Immature natural killer cell (primary cell): Measurements from ENCODE around the gene ACTN1. TPM values are rescaled to one million over a fixed set of nuclear protein-coding genes. Genes with fewer than 3 reads are reported as not detected.
A peak's percentile ranks its signal among the peaks of the same experiment; 100 is the strongest.

Experiments used
- DNase-seq, 3 donors: peaks; one replicate each; pipeline ENCODE4 v3.0.0; 2022; ENCODE audit warnings: mixed read lengths in 1 of 3
- H3K27ac Mint-ChIP-seq, 6 donors: one replicate each; pipeline ENCODE4 v1.8.0; 2020; ENCODE audit warnings: mixed read lengths in 6 of 6, mild to moderate bottlenecking in 5 of 6, inconsistent platforms in 4 of 6, moderate library complexity in 3 of 6
- H3K27me3 Mint-ChIP-seq, 3 donors: one replicate each; pipeline ENCODE4 v1.8.0; 2020 to 2021; ENCODE audit warnings: low read depth in 3 of 3, mild to moderate bottlenecking in 3 of 3, mixed read lengths in 3 of 3, moderate library complexity in 3 of 3, inconsistent platforms in 1 of 3
- H3K36me3 Mint-ChIP-seq, 3 donors: one replicate each; pipeline ENCODE4 v1.8.0; 2020; ENCODE audit warnings: mixed read lengths in 3 of 3, inconsistent platforms in 2 of 3, mild to moderate bottlenecking in 2 of 3
- H3K4me1 Mint-ChIP-seq, 2 donors: one replicate each; pipeline ENCODE4 v1.8.0; 2020; ENCODE audit warnings: inconsistent platforms in 2 of 2, mild to moderate bottlenecking in 2 of 2, mixed read lengths in 2 of 2, moderate library complexity in 1 of 2
- H3K4me3 Mint-ChIP-seq, 5 donors: one replicate each; pipeline ENCODE4 v1.8.0; 2020; ENCODE audit warnings: mild to moderate bottlenecking in 5 of 5, mixed read lengths in 5 of 5, inconsistent platforms in 3 of 5, moderate library complexity in 3 of 5
- H3K9me3 Mint-ChIP-seq, 6 donors: one replicate each; pipeline ENCODE4 v1.8.0; 2020; ENCODE audit warnings: mild to moderate bottlenecking in 6 of 6, mixed read lengths in 6 of 6, inconsistent platforms in 4 of 6, moderate library complexity in 3 of 6
- polyA plus RNA-seq, 3 donors: library from polyadenylated mRNA; unstranded; fragments of 300-500 nt; fragmentation: Illumina TruSeq; gene quantifications; one replicate each; pipeline ENCODE4 v1.2.3, GENCODE V29; 2021

Gene ACTN1
- polyA plus RNA-seq, 3 donors from 2014 or later = 5.2 to 9.7 (median 9.3) TPM

DNA sequence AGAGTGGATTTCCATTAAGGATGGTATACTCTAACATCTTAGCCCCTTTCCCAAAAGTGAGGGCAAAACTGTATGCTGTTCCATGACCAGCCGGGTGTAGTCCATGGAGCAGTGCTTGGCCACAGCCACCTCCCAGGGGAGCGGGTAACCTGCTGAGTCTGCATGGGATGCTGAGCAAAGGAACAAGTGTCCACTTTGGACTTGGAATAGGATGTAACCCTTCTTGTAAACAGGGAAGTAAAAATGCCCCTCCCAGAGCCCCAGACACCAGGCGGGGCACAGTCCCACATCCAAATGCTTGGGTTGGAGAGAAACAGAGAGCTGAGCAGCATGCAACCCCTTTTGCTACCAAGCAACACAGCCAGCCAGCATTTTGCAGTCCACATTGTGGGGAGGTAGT lies 65.6 kb downstream of the ACTN1 start:
- peaks cover 0 to 16% of the 10 kb centered on the region in 2 donors for H3K4me1 Mint-ChIP-seq
- no peaks in the 10 kb centered on the region for H3K9me3 Mint-ChIP-seq
- H3K36me3 Mint-ChIP-seq = peaks cover 0 to 3% (median 0%) of the 10 kb centered on the region in 3 donors
- no peak overlapping the region for H3K27ac Mint-ChIP-seq
- no peak for DNase-seq
- H3K4me3 Mint-ChIP-seq = no peak overlapping the region
- peaks cover 0 to 3% (median 2%) of the 10 kb centered on the region in 3 donors for H3K27me3 Mint-ChIP-seq

GRCh38 chr14:68911594-68912227 lies 67.4 kb downstream of the ACTN1 start:
- Mint-ChIP-seq H3K9me3 (no peaks in the 10 kb centered on the region), H3K27ac (no peak overlapping the region), H3K4me3 (no peak overlapping the region), H3K36me3 (peaks cover 0 to 3% (median 0%) of the 10 kb centered on the region in 3 donors), H3K27me3 (peaks cover 0 to 3% (median 2%) of the 10 kb centered on the region in 3 donors), H3K4me1 (peaks cover 0 to 16% of the 10 kb centered on the region in 2 donors)
- DNase-seq = peak; percentile 60 to 69 (median 64)

GRCh38 chr14:68910540-68910939 lies 68.6 kb downstream of the ACTN1 start:
- H3K27me3 Mint-ChIP-seq = peaks cover 0 to 3% (median 2%) of the 10 kb centered on the region in 3 donors
- H3K27ac Mint-ChIP-seq = no peak overlapping the region
- H3K4me3 Mint-ChIP-seq = no peak overlapping the region
- peaks cover 0 to 16% of the 10 kb centered on the region in 2 donors for H3K4me1 Mint-ChIP-seq
- H3K9me3 Mint-ChIP-seq = no peaks in the 10 kb centered on the region
- peaks cover 0 to 3% (median 0%) of the 10 kb centered on the region in 3 donors for H3K36me3 Mint-ChIP-seq
- no peak for DNase-seq

DNA sequence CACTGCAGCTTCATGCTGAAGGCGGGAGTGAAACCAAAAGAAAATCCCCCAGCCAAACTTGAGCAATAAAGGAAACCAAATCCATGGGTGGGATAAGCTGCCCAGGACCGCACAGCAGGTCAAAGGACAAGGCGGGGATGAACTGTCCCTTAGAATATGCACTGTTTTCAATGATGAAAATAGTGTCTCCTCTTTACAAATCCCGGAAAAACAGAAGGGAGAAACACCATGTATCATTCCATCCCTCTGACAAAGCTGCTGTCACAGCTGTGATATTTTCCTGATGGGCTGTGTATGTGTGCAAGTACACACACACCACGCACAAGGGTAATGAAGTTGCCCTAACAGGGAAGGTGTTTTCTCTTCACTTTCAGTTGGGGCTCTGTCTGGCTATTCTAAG lies 70.3 kb downstream of the ACTN1 start:
- Mint-ChIP-seq H3K27me3 (peaks cover 0 to 3% (median 2%) of the 10 kb centered on the region in 3 donors), H3K27ac (no peak overlapping the region), H3K4me1 (peaks cover 0 to 16% of the 10 kb centered on the region in 2 donors), H3K4me3 (no peak overlapping the region), H3K36me3 (peaks cover 0 to 7% (median 0%) of the 10 kb centered on the region in 3 donors), H3K9me3 (no peaks in the 10 kb centered on the region)
- DNase-seq = no peak

DNA sequence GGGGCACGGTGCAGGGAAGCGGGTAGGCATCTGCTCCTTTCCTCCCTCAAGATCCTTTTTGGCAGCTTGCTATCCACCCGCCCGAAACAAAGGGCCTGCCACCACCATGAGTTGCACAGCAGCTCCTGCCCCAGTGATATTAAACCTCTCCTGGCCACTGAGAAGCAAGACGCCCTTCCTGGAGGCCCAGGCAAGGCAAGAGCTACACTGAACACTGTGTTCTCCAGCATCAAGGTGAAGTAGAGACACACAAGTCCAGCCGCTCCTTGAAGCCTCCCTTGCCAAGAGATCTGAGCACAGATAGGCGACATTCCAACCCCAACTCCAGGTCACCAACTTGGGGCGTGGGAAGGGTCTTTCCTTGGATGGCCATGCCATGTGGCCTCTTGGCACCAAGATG lies 70.9 kb downstream of the ACTN1 start:
- no peak for DNase-seq
- Mint-ChIP-seq H3K4me3 (no peak overlapping the region), H3K27ac (no peak overlapping the region)

GRCh38 chr14:68906439-68906838 lies 72.7 kb downstream of the ACTN1 start:
- Mint-ChIP-seq H3K27me3 (peaks cover 0 to 4% (median 2%) of the 10 kb centered on the region in 3 donors), H3K4me1 (peaks cover 0 to 10% of the 10 kb centered on the region in 2 donors), H3K4me3 (no peak overlapping the region), H3K36me3 (peaks cover 0 to 5% (median 0%) of the 10 kb centered on the region in 3 donors), H3K27ac (no peak overlapping the region), H3K9me3 (no peaks in the 10 kb centered on the region)
- DNase-seq = no peak

More for the DNA sequence above, 70.9 kb downstream of the ACTN1 start:
- Mint-ChIP-seq H3K9me3 (no peaks in the 10 kb centered on the region), H3K27me3 (peaks cover 0 to 3% (median 2%) of the 10 kb centered on the region in 3 donors), H3K4me1 (peaks cover 0 to 16% of the 10 kb centered on the region in 2 donors), H3K36me3 (peaks cover 0 to 7% (median 0%) of the 10 kb centered on the region in 3 donors)

DNA sequence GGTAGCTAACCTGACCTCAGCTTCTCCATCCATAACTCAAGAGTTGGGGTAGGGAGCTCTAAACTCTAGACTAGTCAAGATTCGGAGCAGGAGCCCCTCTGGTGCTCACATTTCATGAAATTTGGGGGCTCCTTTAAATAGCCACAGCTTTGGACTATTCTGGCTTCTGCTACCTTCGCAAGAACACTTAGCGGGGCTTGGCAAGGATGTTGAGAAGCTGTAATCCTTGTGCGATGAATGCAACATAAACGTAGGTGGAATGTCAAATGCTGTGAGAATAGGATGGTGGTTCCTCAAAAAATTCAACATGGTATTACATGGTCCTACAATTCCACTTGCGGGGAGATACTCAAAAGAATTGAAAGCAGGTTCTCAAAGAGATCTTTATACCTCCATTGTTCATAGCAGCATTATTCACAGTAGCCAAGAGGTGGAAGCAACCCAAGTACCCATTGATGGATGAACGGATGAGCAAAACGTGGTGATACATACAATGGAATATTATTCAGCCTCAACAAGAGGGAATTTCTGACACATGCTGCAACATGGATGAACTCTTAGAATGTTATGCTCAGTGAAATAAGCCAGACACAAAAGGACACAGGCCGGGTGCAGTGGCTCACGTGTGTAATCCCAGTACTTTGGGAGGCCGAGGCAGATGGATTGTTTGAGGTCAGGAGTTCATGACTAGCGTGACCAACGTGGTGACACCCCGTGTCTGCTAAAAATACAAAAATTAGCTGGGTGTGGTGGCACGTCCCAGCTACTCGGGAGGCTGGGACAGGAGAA lies 73.8 kb downstream of the ACTN1 start:
- no peak overlapping the region for H3K4me3 Mint-ChIP-seq
- peaks cover under 1 to 3% of the 10 kb centered on the region in 2 donors for H3K4me1 Mint-ChIP-seq
- DNase-seq = no peak
- peaks cover 0 to 4% (median 2%) of the 10 kb centered on the region in 3 donors for H3K27me3 Mint-ChIP-seq
- peaks cover 0 to 4% (median 2%) of the 10 kb centered on the region in 3 donors for H3K36me3 Mint-ChIP-seq
- no peak overlapping the region for H3K27ac Mint-ChIP-seq
- H3K9me3 Mint-ChIP-seq = no peaks in the 10 kb centered on the region

DNA sequence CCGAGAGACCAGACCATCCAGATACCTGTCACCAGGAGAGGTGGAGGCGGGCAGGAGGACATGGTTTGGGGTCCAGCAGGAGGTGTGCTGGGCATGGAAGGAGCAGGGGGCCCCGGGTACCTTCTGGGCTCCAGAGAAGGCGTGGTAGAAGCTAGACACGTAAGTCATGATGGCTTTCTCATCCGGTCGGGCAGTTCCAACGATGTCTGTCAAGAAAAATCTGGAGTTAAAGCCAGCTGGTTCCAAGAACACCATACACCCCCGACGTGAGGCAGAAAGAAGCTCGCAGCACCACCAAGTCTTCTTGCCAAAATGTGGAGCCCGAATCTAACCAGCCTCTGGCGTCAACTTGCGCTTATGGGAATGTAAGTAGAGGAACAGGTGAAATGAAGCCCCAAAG lies 76.7 kb downstream of the ACTN1 start:
- no peak for DNase-seq
- Mint-ChIP-seq H3K27me3 (peaks cover 8 to 18% (median 15%) of the 10 kb centered on the region in 3 donors), H3K4me3 (no peak overlapping the region), H3K4me1 (peaks cover 30 to 33% of the 10 kb centered on the region in 2 donors), H3K36me3 (peaks cover 0 to 7% (median 4%) of the 10 kb centered on the region in 3 donors), H3K9me3 (peaks cover 0 to 6% (median 4%) of the 10 kb centered on the region in 6 donors), H3K27ac (no peak overlapping the region)

DNA sequence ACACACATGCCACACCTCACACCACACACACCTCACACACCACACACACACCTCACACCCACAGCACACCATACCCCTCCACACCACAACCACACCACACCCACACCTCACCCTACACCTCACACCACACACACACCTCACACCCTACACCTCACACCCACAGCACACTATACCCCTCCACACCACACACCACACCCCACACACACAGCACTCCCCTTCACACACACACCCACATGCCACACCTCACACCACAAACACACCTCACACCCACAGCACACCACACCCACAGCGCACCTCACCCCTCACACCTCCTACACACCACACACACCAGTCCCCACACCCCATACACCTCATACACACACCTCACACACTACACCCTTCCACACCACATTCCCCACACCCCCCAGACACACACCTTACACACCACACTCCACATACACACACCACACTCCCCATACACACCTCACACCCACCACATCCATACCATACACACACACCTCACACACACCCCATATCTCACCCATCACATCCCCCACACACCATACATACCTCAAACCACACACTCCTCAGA lies 80.0 kb downstream of the ACTN1 start:
- H3K36me3 Mint-ChIP-seq = peaks cover 0 to 4% (median 4%) of the 10 kb centered on the region in 3 donors

DNA sequence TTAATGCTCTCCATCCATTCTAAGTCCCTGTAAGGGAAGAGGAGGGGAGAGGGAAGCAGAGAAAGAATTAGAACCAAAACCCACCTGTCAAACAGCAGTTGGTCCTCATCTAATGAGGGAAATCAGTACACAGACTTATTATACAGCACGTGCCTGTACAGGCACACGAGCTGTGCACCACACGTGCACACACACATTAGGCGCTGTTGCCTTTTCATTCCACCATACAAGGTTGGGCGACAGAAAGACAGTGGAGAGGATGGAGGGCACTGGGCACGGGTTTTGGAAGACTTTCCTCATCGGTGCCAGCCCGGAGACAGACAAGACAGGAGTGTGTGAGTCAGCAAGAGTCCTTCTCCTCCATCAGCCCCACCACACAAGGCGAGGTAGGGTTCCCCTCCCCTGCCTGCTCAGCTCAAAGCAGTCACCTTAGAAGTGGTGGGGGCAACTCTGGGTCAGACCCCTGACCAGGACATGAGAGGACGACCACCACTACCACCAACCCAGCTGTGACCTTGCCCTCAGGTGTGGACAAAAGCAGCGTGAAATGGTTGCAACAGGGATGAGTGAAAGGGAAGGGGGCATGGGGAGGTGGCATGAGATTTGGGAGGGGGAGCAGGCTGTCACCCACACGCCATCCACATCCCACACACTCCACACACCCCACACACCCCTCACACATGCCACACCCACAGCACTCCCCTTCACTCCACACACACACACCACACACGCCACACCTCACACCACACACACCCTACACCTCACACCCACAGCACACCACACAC lies 80.7 kb downstream of the ACTN1 start:
- Mint-ChIP-seq H3K36me3 (peaks cover 0 to 4% (median 3%) of the 10 kb centered on the region in 3 donors), H3K27ac (peak overlapping the region; percentile 65 to 95 (median 84)), H3K4me3 (peak overlapping the region; percentile 10 to 54 (median 49)), H3K9me3 (peaks cover 0 to 6% (median 4%) of the 10 kb centered on the region in 6 donors), H3K27me3 (peaks cover 8 to 20% (median 17%) of the 10 kb centered on the region in 3 donors), H3K4me1 (peaks cover 32 to 44% of the 10 kb centered on the region in 2 donors)
- DNase-seq = no peak

More for the DNA sequence above, 80.0 kb downstream of the ACTN1 start:
- DNase-seq = peak; percentile 51 to 57 (median 55)
- peaks cover 32 to 44% of the 10 kb centered on the region in 2 donors for H3K4me1 Mint-ChIP-seq
- H3K27ac Mint-ChIP-seq = peak overlapping the region; percentile 46 to 95 (median 80)
- H3K9me3 Mint-ChIP-seq = peaks cover 0 to 6% (median 4%) of the 10 kb centered on the region in 6 donors
- peaks cover 8 to 20% (median 17%) of the 10 kb centered on the region in 3 donors for H3K27me3 Mint-ChIP-seq
- peak overlapping the region in 3 of 5 donors; percentile 11 to 49 (median 38) for H3K4me3 Mint-ChIP-seq

GRCh38 chr14:68897559-68898155 lies 81.4 kb downstream of the ACTN1 start:
- peak overlapping the region in 4 of 5 donors; percentile 2 to 54 (median 38) for H3K4me3 Mint-ChIP-seq
- peaks cover 0 to 4% (median 3%) of the 10 kb centered on the region in 3 donors for H3K36me3 Mint-ChIP-seq

DNA sequence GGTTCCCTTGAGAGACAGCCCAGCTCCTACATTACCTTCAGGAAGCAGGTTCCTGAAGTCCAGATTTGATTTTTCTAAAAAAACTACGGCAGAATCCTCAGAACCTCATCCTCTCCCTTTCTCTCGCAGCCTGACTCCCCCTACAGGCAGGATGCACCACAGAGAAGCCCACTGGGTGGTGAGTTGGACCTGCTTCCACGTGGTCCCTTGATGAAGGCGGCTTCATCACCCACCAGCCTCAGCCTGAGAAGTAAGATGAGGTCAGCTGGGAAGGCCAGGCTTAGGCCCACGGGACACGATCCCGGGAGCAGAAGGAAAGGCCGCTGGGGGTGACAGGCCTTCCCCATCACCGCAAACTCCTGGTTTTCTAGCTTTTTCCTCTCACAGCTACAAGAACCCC lies 83.0 kb downstream of the ACTN1 start:
- Mint-ChIP-seq H3K4me3 (no peak overlapping the region), H3K27ac (no peak overlapping the region), H3K4me1 (peaks cover 32 to 44% of the 10 kb centered on the region in 2 donors), H3K27me3 (peaks cover 8 to 20% (median 12%) of the 10 kb centered on the region in 3 donors), H3K36me3 (peaks cover 0 to 4% (median 3%) of the 10 kb centered on the region in 3 donors), H3K9me3 (peaks cover 0 to 6% (median 4%) of the 10 kb centered on the region in 6 donors)
- no peak for DNase-seq

More at GRCh38 chr14:68897559-68898155, 81.4 kb downstream of the ACTN1 start:
- peak overlapping the region in 5 of 6 donors; percentile 17 to 95 (median 82) for H3K27ac Mint-ChIP-seq
- DNase-seq = peak; percentile 7 to 40 (median 35)
- H3K27me3 Mint-ChIP-seq = peaks cover 8 to 20% (median 17%) of the 10 kb centered on the region in 3 donors
- H3K4me1 Mint-ChIP-seq = peaks cover 32 to 44% of the 10 kb centered on the region in 2 donors
- peaks cover 0 to 6% (median 4%) of the 10 kb centered on the region in 6 donors for H3K9me3 Mint-ChIP-seq
